Activated CD4-positive, CD25-positive, alpha-beta regulatory T cell treated with anti-CD3 and anti-CD28 coated beads, Interleukin-2, amount 50 U/mL, for 24 hours (primary cell): Measurements from ENCODE around the gene OCIAD1.
"Not testable (repeated sequence)": the region's sequence is repeated elsewhere in the genome, so short reads cannot be mapped to it uniquely, and the experiment has no call there.

Source experiments
- ATAC-seq, 2 donors: fragments of 150-1000 bp; cut with Tn5 transposase; one replicate each; pipeline ENCODE4 v1.10.0; 2021; ENCODE audit warnings: mild to moderate bottlenecking in 1 of 2, moderate library complexity in 1 of 2

Gene OCIAD1

GRCh38 chr4:48830706-48831531 lies at the start of gene OCIAD1:
OCIAD1 (plus strand) TSS chr4:48831088; CDS start chr4:48832625, 1,537 bp downstream.
- ATAC-seq: peak; percentile 99

- no peak for ATAC-seq
Observed at GRCh38 chr4:48781968-48782367, 48.9 kb upstream of the OCIAD1 start.

- no peak for ATAC-seq
Observed at GRCh38 chr4:48785302-48785701, 45.6 kb upstream of the OCIAD1 start.

- no peak for ATAC-seq
Observed at GRCh38 chr4:48786549-48786948, 44.3 kb upstream of the OCIAD1 start.

- ATAC-seq: no peak
Observed at GRCh38 chr4:48787056-48787455, 43.8 kb upstream of the OCIAD1 start.

- no peak for ATAC-seq
Observed at GRCh38 chr4:48790561-48790960, 40.3 kb upstream of the OCIAD1 start.

- no peak for ATAC-seq
Observed at GRCh38 chr4:48791313-48791712, 39.6 kb upstream of the OCIAD1 start.

- no peak for ATAC-seq
Observed at GRCh38 chr4:48792348-48793006, 38.4 kb upstream of the OCIAD1 start.

- ATAC-seq: no peak
Observed at GRCh38 chr4:48795108-48795507, 35.8 kb upstream of the OCIAD1 start.

GRCh38 chr4:48796191-48796926 lies 34.5 kb upstream of the OCIAD1 start:
- ATAC-seq: no peak

GRCh38 chr4:48796927-48797679 lies 33.8 kb upstream of the OCIAD1 start:
- ATAC-seq: no peak

GRCh38 chr4:48798117-48798516 lies 32.8 kb upstream of the OCIAD1 start:
- ATAC-seq: no peak

- ATAC-seq: no peak
Observed at GRCh38 chr4:48799157-48799556, 31.7 kb upstream of the OCIAD1 start.

GRCh38 chr4:48800155-48800554 lies 30.7 kb upstream of the OCIAD1 start:
- ATAC-seq: not testable (repeated sequence)

GRCh38 chr4:48801016-48801715 lies 29.7 kb upstream of the OCIAD1 start:
- no peak for ATAC-seq

GRCh38 chr4:48804584-48805301 lies 26.1 kb upstream of the OCIAD1 start:
- ATAC-seq: no peak

GRCh38 chr4:48812866-48813265 lies 18.0 kb upstream of the OCIAD1 start:
- ATAC-seq: no peak

GRCh38 chr4:48813964-48814363 lies 16.9 kb upstream of the OCIAD1 start:
- no peak for ATAC-seq

GRCh38 chr4:48815483-48815882 lies 15.4 kb upstream of the OCIAD1 start:
- no peak for ATAC-seq

GRCh38 chr4:48816297-48816696 lies 14.6 kb upstream of the OCIAD1 start:
- ATAC-seq: not testable (repeated sequence)

GRCh38 chr4:48816971-48817370 lies 13.9 kb upstream of the OCIAD1 start:
- no peak for ATAC-seq
